Measurements from ENCODE around the gene TAF1A.
"Not testable (repeated sequence)": the region's sequence is repeated elsewhere in the genome, so short reads cannot be mapped to it uniquely, and the experiment has no call there.

TAF1A gene

DNA sequence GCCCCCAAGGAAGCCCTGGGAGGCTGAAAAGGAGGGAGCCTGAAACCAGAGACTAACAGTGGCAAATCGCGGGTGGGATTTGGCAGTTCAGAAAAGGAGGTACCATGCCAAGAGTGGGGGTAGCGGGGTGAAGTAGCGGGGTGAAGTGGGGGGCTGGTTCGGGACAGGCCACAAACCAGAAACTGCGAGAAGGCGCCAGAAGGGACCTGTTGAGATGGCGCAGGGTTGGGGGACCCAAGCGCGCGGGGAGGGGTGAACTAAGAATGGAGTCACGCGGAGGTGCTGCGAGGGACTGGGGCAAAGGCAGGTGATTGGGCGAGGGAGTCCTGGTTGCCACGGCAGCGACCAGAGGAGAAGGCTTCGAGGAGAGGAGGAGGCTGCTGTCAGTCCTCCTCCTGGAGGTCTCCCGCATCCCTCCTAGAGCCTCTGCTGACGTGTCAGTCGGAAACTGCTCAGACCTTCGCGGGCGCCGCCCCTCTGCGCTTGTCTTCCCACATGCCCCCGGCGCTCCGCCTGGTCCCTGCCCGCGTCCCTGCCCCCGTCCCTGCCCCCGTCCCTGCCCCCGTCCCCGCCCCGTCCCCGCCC, 27.7 kb upstream of the TAF1A start:
- TF ChIP-seq, protein P1, sequence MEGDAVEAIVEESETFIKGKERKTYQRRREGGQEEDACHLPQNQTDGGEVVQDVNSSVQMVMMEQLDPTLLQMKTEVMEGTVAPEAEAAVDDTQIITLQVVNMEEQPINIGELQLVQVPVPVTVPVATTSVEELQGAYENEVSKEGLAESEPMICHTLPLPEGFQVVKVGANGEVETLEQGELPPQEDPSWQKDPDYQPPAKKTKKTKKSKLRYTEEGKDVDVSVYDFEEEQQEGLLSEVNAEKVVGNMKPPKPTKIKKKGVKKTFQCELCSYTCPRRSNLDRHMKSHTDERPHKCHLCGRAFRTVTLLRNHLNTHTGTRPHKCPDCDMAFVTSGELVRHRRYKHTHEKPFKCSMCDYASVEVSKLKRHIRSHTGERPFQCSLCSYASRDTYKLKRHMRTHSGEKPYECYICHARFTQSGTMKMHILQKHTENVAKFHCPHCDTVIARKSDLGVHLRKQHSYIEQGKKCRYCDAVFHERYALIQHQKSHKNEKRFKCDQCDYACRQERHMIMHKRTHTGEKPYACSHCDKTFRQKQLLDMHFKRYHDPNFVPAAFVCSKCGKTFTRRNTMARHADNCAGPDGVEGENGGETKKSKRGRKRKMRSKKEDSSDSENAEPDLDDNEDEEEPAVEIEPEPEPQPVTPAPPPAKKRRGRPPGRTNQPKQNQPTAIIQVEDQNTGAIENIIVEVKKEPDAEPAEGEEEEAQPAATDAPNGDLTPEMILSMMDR (IDR thresholded peaks at IDR 0.05): no peak
- Histone ChIP-seq H3K4me3 (peak overlapping the region; percentile 97), H3K27ac (peak overlapping the region; percentile 72 to 74)
- peak; percentile 97 for DNase-seq (ENCODE audit: low spot score)

DNA sequence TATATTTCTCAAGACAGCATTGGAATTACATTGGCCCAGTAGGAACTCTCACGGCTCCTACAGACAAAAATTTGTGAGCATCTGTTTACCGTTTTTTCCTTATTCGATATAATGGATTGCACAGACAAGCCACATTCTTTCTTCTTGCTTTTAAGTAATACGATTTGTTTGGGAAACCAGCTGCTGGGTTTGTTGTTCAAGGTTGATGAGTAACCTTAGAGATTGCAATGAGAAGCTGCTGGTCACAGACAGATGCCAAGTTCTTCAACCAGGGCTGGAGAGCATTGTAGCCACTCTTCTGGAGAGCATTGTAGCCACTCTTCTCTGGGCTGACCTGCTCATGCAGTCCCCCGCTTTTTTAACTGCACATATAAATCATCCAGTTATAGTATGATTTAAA, 26.8 kb upstream of the TAF1A start:
- Histone ChIP-seq H3K4me3 (no peak overlapping the region), H3K27ac (peak overlapping the region in 1 of 2 donors; percentile 72)
- TF ChIP-seq, protein P1 (IDR thresholded peaks at IDR 0.05): no peak
- DNase-seq (ENCODE audit: low spot score): no peak

DNA sequence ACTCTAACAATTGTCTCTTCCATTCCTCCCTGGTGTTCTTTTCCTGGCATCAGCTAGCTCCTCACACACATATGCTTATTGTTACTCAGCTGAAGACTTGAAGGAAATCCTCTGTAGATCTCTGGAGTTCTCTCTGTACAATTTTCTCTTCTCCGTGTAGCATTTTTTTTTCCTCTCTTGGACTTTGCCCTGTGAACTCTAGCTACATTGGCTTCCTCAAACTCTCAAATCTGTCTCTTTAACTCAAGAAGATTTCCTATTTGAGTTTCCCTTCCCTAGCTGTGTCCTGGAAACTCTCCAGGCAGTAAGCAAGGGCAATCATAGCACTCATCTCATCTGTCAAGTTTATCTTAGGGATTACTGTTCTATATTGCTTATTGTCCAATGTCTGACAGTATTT, 23.9 kb upstream of the TAF1A start:
- no peak overlapping the region for H3K27ac ChIP-seq
- TF ChIP-seq, protein P1 (IDR thresholded peaks at IDR 0.05): no peak
- DNase-seq (ENCODE audit: low spot score): no peak
- H3K4me3 ChIP-seq: no peak overlapping the region

DNA sequence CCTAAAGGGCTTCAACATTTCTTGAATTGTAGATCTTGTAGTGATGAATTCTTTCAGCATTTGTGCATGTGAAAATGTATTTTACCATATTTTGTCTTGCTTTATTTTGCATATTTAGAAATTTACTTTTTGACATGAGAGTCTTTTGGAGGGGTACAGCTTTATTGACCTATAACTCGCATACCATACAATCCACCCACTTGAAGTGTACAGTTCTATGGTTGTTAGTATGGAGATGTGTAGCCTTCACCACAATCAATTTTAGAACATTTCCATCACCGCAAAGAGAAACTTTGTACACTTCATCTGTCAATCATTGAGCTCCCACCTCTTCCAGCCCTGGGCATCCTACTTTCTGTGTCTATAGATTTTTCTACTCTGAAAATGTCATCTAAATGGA, 21.0 kb upstream of the TAF1A start:
- TF ChIP-seq, protein P1 (IDR thresholded peaks at IDR 0.05): no peak
- DNase-seq (ENCODE audit: low spot score): no peak
- Histone ChIP-seq H3K4me3 (no peak overlapping the region), H3K27ac (no peak overlapping the region)

DNA sequence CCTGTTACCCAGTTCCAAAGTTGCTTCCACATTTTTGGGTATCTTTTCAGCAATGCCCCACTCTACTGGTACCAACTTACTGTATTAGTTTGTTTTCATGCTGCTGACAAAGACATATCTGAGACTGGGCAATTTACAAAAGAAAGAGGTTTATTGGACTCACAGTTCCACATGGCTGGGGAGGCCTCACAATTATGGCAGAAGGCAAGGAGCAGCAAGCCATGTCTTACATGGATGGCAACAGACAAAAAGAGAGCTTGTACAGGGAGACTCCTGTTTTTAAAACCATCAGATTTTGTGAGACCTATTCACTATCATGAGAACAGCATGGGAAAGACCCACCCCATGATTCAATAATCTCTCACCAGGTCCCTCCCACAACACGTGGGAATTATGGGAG, 19.4 kb upstream of the TAF1A start:
- not testable (repeated sequence) for H3K4me3 ChIP-seq, H3K27ac ChIP-seq

DNA sequence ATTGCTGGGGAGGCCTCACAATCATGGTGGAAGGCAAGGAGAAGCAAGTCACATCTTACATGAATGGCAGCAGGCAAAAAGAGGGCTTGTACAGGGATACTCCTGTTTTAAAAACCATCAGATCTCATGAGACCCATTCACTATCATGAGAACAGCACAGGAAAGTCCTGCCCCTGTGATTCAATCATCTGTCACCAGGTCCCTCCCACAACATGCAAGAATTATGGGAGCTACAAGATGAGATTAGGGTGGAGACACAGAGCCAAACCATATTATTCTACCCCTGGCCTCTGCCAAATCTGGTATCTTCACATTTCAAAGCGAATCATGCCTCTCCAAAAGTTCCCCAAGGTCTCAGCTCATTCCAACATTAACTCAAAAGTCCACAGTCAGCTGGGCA, 17.0 kb upstream of the TAF1A start:
- DNase-seq (ENCODE audit: low spot score): no peak
- Histone ChIP-seq H3K27ac (no peak overlapping the region), H3K4me3 (no peak overlapping the region)
- TF ChIP-seq, protein P1 (IDR thresholded peaks at IDR 0.05): no peak

More for the DNA sequence above, 19.4 kb upstream of the TAF1A start:
- DNase-seq (ENCODE audit: low spot score): not testable (repeated sequence)

DNA sequence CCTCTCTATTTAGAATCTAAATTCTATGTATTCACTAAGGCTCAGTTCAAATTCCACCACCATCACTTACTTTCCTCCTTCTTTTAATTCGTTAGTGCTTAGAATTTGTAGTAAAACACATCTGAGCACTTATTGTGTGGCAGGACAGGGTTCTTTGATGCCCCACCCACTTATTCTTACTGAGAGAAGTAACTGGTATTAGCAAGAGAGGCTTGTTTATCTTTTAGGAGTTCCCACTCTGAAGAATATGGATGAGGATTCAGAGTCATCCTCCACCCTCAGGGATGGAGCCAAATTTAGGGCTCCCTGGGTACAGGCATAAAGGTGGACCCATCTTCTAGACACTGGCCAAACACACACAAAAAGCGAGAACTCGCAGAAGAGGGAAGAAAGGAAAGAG, 11.5 kb upstream of the TAF1A start:
- H3K27ac ChIP-seq: no peak overlapping the region
- H3K4me3 ChIP-seq: no peak overlapping the region
- DNase-seq (ENCODE audit: low spot score): no peak
- TF ChIP-seq, protein P1 (IDR thresholded peaks at IDR 0.05): no peak
